GM18951 (cell line): ENCODE measurements around the gene TLR2.

Experiments
- POLR2A ChIP-seq: IDR thresholded peaks from 4 replicates; pipeline ENCODE4 v1.6.1; 2011; ENCODE audit warnings: mild to moderate bottlenecking; ENCODE audit not compliant: insufficient read length, insufficient read depth; ENCODE audit errors: extremely low read depth
- in situ Hi-C: fragments of 300-500 bp; cut with MboI; formaldehyde crosslinking; loops from one replicate; pipeline ENCODE4 v1.12.0; 2022; ENCODE audit warnings: low sequenced_read_pairs, mixed read lengths, inconsistent platforms; ENCODE audit not compliant: unreplicated experiment

TLR2 gene

GRCh38 chr4:153725831-153726154, 41.7 kb downstream of the TLR2 start:
- in situ Hi-C loops = no loop called here
- no peak for TF ChIP-seq POLR2A

- in situ Hi-C loops = no loop called here
- no peak for TF ChIP-seq POLR2A
These were observed 44.1 kb downstream of the TLR2 start for GRCh38 chr4:153728151-153728550.

- TF ChIP-seq POLR2A = no peak
- in situ Hi-C loops = no loop called here
These were observed 44.6 kb downstream of the TLR2 start for GRCh38 chr4:153728660-153729059.

DNA sequence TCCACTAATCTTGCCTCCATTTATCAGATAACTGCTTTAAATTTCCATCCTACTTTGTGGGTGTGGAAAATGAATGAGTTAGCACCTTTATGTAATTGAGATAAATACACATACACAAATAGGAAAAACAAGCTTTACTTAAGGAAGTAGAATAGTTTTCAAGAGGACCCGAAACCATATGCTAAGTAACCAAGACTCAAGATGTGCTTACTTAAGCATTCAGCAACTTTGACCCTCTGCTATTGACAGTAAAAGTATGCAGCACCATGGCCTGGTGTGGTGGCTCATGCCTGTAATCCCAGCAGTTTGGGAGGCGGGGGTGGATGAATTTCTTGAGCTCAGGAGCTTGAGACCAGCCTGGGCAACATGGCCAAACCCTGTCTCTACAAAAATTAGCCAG, 45.8 kb downstream of the TLR2 start:
- TF ChIP-seq POLR2A = no peak
- in situ Hi-C loops = no loop called here

GRCh38 chr4:153731239-153731638, 47.2 kb downstream of the TLR2 start:
- in situ Hi-C loops = no loop called here
- TF ChIP-seq POLR2A = no peak

DNA sequence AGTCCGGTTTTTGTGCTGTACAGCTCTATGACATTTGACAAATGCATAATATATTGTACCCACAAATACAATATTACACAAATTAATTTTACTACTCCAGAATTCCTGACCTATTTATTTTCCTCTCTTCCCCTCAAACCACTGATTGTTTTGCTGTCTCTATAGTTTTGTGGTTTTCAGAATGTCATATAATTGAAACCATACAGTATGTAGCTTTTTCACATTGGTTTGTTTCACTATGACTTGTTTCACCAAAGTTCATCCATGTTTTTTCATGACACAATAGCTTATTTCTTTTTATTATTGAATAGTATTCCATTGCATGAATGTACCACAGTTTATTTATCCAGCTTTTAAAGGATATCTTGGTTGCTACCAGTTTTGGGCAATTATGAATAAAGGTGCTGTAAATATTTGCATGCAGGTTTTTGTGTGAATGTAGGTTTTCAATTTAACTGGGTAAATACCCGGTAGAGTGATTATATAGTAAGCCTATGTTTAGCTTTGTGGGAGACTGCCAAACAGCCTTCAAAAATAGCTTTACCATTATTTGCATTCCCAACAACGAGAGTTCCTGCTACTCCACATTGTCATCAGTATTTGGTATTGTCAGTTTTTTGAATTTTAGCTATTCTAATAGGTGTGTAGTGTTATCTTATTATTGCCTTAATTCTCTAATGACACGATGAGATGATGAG, 49.8 kb downstream of the TLR2 start:
- in situ Hi-C loops = no loop called here

DNA sequence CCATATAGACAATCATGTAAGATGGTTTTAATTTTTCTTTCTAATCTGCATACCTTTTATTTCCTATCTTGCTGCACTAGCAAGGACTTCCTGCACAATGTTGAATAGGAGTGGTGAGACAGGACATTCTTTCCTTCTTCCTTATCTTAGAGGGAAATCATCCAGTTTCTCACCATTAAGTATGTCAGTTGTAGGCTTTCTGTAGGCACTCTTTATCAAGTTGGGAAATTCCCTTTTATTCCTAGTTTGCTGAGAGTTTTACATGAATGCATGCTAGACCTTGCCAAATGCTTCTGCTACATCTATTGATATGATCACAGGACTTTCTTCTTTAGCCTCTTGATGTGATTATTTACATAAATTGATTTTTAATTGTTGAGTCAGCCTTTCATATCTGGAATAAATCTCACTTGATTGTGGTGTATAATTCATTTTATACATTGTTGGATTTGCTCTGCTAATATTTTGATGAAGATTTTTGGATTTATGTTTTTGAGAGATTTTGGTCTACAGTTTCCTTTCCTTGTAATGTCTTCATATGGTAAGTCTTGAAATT, 51.9 kb downstream of the TLR2 start:
- in situ Hi-C loops = no loop called here
- TF ChIP-seq POLR2A = no peak

More for the DNA sequence above, 49.8 kb downstream of the TLR2 start:
- TF ChIP-seq POLR2A = no peak

GRCh38 chr4:153741541-153741940, 57.5 kb downstream of the TLR2 start:
- in situ Hi-C loops = no loop called here

GRCh38 chr4:153745651-153746050, 61.6 kb downstream of the TLR2 start:
- no peak for TF ChIP-seq POLR2A
- in situ Hi-C loops = no loop called here

More at GRCh38 chr4:153741541-153741940, 57.5 kb downstream of the TLR2 start:
- no peak for TF ChIP-seq POLR2A

DNA sequence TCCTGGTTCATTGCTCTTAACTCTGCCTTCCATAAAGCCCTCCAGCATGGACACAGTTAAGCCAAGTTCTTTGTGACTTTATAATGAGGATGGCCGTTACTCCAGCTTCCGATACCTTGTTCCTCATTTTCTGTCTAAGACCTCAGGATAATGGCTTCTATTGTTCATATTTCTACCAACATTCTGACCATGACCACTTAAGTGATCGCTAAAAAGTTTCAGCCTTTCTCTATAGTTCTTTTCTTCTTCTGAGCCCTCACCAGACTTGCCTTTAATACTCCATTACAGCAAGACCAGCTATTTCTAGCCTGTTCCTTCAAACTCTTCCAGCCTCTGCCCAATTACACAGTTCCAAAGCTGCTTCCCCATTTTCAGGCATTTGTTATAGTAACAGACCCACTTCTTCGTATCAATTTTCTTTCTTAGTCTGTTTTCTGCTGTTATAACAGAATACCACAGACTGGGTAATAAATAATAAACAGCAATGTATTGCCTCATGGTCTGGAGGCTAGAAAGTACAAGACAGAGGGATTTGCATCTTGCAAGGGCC, 63.4 kb downstream of the TLR2 start:
- in situ Hi-C loops = no loop called here
- no peak for TF ChIP-seq POLR2A

DNA sequence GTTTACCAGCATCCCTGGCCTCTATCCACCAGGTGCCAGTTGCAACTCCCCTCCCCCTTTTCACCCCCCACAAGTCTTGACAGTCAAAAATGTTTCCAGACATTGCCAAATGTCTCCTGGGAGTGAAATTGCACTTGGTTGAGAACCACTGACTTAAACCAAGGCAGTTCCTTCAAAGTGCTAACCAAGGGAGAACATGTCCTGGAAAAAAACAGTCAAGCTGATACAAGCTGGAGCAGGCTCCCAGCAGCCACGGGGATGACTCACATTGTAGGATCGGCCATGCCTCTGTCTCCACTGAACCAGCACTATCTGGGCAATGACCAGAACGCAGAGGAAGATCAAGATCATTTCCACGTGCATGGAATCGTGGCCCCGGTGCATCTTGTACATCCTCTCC, 64.3 kb downstream of the TLR2 start:
- in situ Hi-C loops = no loop called here
- no peak for TF ChIP-seq POLR2A

GRCh38 chr4:153750197-153750817, 66.2 kb downstream of the TLR2 start:
- TF ChIP-seq POLR2A = no peak
- in situ Hi-C loops = no loop called here

- in situ Hi-C loops = no loop called here
These were observed 71.1 kb downstream of the TLR2 start for GRCh38 chr4:153755186-153755585.

More at GRCh38 chr4:153755186-153755585, 71.1 kb downstream of the TLR2 start:
- TF ChIP-seq POLR2A = no peak
